ENCODE results near the gene POTEC.
"Not testable (repeated sequence)": the region's sequence is repeated elsewhere in the genome, so short reads cannot be mapped to it uniquely, and the experiment has no call there.

Gene POTEC

DNA sequence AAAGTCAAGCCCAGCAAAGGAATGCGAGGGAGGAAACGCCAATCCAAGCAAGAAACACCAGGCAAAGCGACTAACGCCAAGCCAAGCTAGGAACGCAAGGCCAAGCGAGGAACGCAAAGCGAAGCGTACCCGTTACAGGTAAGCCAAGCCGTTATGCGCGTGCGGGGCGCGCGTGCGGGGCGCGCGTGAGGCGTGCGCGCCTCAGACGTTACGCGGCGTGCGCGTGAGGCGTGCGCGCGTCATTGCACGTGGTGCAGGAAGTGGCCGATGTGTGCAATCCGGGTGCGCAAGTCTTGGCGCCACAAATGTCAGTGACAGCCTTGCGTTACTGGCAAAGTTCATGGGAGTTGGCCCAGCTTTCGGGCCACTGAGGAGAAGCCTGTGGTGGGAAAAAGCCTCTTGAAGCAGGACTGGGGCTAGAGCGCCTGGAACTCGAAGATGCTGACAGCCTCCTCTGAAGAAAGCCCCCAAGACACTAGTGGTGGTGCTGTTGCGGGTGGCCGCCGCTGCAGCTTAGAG lies at the start of gene POTEC:
Gene POTEC, minus strand, starts transcription at position 155 of the 519 bp plus-strand sequence. CDS start 454 bp downstream, outside the sequence.
- not testable (repeated sequence) for H3K36me3 ChIP-seq (ENCODE audit: control insufficient read depth, insufficient read depth, low read length); H3K9me3 ChIP-seq (ENCODE audit: control insufficient read depth, insufficient read depth, low read length); H3K27me3 ChIP-seq (ENCODE audit: control insufficient read depth, insufficient read depth, low read length); H3K9ac ChIP-seq (ENCODE audit: low read depth, low read length); H3K4me1 ChIP-seq (ENCODE audit: control insufficient read depth, insufficient read depth, low read length); H3K4me3 ChIP-seq (ENCODE audit: low read depth, low read length)

DNA sequence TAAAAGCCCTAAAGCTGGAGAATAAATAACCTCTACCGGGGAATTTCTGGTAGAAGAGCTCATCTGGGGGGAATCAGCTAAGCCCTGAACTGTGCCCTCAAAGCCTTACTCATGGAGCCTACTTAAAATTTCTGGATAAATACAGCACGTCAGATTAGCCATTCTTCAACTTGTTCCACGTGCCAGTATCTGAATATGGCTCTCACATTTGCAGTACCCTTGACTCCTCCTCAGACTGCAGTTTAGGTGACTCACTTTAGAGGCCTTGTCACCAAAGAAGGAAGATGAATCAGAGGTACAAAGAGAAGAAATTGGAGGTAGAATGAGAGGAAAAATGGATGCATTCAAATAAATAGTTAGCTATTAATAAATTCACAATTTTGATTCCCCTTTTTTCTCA lies 34.6 kb upstream of the POTEC start:
- Histone ChIP-seq H3K9me3 (ENCODE audit: control insufficient read depth, insufficient read depth, low read length) (peaks cover 6% of the 10 kb centered on the region), H3K9ac (ENCODE audit: low read depth, low read length) (no peak overlapping the region), H3K4me3 (ENCODE audit: low read depth, low read length) (no peak overlapping the region), H3K36me3 (ENCODE audit: control insufficient read depth, insufficient read depth, low read length) (no peaks in the 10 kb centered on the region), H3K27me3 (ENCODE audit: control insufficient read depth, insufficient read depth, low read length) (no peaks in the 10 kb centered on the region), H3K4me1 (ENCODE audit: control insufficient read depth, insufficient read depth, low read length) (no peaks in the 10 kb centered on the region)

DNA sequence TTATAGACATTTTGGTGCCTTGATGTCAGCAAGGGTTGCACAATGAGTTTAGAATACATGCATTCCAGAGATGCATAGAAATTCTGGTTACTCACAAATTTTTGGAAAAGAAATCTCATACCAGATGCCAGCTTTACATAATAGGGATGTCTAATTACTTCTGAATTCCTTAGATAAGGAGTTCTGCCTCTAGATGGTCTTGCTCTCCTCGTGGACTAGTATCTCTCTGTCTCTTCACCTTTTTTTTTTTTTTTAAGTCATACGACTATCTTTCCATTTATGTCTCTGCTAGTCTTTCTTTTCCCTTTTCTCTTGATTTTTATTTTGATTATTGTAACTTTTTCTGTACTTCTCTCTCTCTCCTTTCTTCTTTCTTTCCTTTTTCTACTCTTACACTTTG lies 16.1 kb upstream of the POTEC start:
- H3K4me1 ChIP-seq (ENCODE audit: control insufficient read depth, insufficient read depth, low read length); H3K9ac ChIP-seq (ENCODE audit: low read depth, low read length); H3K9me3 ChIP-seq (ENCODE audit: control insufficient read depth, insufficient read depth, low read length); H3K4me3 ChIP-seq (ENCODE audit: low read depth, low read length); H3K36me3 ChIP-seq (ENCODE audit: control insufficient read depth, insufficient read depth, low read length); H3K27me3 ChIP-seq (ENCODE audit: control insufficient read depth, insufficient read depth, low read length): not testable (repeated sequence)

DNA sequence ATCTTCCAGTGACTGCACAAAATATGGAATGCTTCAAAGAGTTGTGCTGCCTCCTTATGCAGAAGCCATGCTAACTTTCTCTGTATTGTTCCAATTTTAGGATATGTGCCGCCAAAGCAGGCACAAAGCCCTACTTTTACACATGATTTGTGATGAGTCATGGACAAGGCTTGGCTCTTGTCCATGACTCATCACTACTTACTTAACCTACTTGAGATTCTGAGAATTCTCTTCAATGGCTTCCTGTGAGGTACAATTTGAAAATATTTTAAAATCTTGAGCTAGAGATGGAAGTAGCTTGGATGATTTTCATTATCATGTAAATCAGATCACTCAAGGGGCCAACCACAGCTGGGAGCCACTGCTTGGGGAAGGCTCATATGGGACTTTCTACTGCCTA lies 11.7 kb downstream of the POTEC start:
- H3K4me3 ChIP-seq (ENCODE audit: low read depth, low read length); H3K36me3 ChIP-seq (ENCODE audit: control insufficient read depth, insufficient read depth, low read length); H3K27me3 ChIP-seq (ENCODE audit: control insufficient read depth, insufficient read depth, low read length); H3K9me3 ChIP-seq (ENCODE audit: control insufficient read depth, insufficient read depth, low read length); H3K4me1 ChIP-seq (ENCODE audit: control insufficient read depth, insufficient read depth, low read length); H3K9ac ChIP-seq (ENCODE audit: low read depth, low read length): not testable (repeated sequence)

DNA sequence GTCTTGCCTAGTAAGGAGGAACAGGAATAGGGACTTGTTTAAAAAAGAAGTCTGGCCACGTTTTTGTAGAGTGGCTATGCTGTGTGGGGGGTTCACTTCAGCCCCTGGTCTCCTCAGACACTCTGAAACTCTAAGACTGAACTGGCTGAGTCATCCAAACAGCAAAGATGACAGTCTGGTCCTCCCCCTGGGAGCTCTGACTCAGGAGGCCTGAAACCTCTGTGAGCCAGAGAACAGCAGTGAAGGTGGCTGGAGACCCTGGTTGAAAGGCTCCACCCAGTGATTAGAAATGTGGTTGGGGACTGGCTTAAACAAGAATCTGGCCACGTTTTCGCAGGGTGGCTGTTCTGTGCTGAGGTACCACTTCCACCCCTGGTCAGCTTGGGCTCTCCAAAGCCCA lies 32.7 kb downstream of the POTEC start:
- not testable (repeated sequence) for H3K9ac ChIP-seq (ENCODE audit: low read depth, low read length); H3K4me3 ChIP-seq (ENCODE audit: low read depth, low read length); H3K9me3 ChIP-seq (ENCODE audit: control insufficient read depth, insufficient read depth, low read length); H3K27me3 ChIP-seq (ENCODE audit: control insufficient read depth, insufficient read depth, low read length); H3K4me1 ChIP-seq (ENCODE audit: control insufficient read depth, insufficient read depth, low read length); H3K36me3 ChIP-seq (ENCODE audit: control insufficient read depth, insufficient read depth, low read length)

DNA sequence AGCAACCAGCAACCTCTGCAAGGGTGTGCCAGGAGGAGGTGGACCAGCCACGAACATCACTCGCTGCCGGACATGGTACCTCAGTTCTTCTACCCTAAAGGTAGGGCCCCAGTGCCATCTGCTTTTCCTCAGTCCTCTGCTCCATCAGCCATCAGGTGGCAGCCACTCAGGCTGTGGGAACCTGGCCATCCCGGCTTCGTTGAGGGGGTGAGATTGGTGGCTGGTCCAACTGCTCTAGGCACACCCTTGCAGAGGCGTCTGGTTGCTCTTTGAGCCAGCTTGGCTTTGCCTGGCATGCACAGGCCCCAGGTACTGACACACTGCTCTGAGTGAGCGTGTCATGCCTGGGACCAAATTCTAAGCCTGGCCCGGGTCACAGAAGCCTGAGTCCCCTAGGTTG lies 39.7 kb downstream of the POTEC start:
- H3K36me3 ChIP-seq (ENCODE audit: control insufficient read depth, insufficient read depth, low read length); H3K4me3 ChIP-seq (ENCODE audit: low read depth, low read length); H3K9ac ChIP-seq (ENCODE audit: low read depth, low read length); H3K9me3 ChIP-seq (ENCODE audit: control insufficient read depth, insufficient read depth, low read length); H3K27me3 ChIP-seq (ENCODE audit: control insufficient read depth, insufficient read depth, low read length); H3K4me1 ChIP-seq (ENCODE audit: control insufficient read depth, insufficient read depth, low read length): not testable (repeated sequence)

DNA sequence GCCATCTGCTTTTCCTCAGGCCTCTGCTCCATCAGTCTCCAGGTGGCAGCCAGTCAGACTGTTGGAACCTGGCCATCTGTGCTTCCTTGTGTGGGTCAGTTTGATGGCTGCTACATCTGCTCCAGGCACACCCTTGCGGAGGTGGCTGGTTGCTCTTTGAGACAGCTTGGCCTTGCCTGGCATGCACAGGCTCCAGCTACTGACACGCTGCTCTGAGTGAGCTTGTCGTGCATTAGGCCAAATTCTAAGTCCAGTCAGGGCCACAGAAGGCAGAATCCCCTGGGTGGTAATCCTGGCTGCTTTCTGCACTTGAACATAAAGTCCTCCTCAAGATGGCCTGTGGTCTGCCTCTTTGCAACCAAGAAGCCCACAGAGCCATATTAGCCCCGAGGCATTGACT lies 41.5 kb downstream of the POTEC start:
- not testable (repeated sequence) for H3K4me1 ChIP-seq (ENCODE audit: control insufficient read depth, insufficient read depth, low read length); H3K9me3 ChIP-seq (ENCODE audit: control insufficient read depth, insufficient read depth, low read length); H3K36me3 ChIP-seq (ENCODE audit: control insufficient read depth, insufficient read depth, low read length); H3K27me3 ChIP-seq (ENCODE audit: control insufficient read depth, insufficient read depth, low read length); H3K9ac ChIP-seq (ENCODE audit: low read depth, low read length); H3K4me3 ChIP-seq (ENCODE audit: low read depth, low read length)

DNA sequence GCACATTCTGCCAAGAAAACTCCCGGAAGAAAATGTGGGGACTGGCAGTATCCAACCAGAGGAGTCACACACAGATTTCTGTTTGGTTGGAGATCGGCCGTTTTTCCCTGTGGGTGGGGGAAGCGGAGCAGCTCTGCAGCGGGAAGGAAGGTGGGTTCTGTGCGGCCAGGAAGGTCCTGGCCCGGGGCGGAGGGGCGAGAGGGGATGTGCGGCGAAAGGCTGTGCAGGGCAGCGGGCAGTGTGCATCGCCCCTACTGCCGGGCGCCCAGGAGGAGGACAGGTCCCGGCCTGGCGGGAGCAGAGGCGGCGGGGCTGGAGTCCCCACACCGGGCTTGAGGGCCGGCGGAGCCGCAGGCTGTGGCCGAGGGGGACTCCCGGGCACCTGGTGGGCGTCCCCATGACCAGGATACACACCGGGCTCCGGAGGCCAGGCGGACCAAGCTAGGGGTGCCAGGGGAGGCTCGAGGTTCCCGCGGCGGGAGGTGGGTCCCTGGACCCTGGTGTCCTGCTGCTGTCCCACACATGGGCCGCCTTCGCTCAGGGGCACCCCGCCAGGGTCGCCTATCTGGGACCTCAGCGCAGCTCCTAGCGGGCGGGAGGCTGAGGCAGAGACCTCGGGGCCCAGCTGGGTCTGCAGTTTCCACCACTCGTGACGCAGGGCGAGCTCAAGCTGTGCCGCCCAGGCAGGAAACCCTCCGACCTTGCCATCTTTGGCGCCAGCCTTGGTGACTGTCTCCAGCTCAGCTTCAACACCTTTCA lies 54.0 kb downstream of the POTEC start:
- H3K27me3 ChIP-seq (ENCODE audit: control insufficient read depth, insufficient read depth, low read length); H3K9ac ChIP-seq (ENCODE audit: low read depth, low read length); H3K4me1 ChIP-seq (ENCODE audit: control insufficient read depth, insufficient read depth, low read length); H3K4me3 ChIP-seq (ENCODE audit: low read depth, low read length); H3K9me3 ChIP-seq (ENCODE audit: control insufficient read depth, insufficient read depth, low read length); H3K36me3 ChIP-seq (ENCODE audit: control insufficient read depth, insufficient read depth, low read length): not testable (repeated sequence)

DNA sequence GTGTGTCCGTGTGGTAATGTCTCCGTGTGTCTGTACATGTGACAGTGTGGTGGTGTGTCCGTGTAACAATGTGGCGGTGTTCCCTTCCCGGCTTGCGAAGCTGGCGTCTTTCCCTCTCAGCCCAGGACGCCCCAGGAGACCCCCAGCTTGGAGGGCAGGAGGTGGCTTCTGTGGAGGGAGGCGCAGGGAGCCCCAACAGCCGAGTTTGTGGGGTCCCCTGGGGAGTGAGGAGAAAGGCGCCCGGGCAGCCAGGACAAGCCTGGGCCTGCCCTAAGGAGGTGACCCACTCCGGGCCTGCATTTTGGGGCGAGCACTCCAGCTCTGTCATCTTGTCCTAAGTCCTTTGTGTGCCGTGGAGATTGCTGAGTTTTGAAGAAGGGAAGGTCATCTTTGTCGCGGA lies 54.6 kb downstream of the POTEC start:
- not testable (repeated sequence) for H3K4me1 ChIP-seq (ENCODE audit: control insufficient read depth, insufficient read depth, low read length); H3K4me3 ChIP-seq (ENCODE audit: low read depth, low read length); H3K36me3 ChIP-seq (ENCODE audit: control insufficient read depth, insufficient read depth, low read length); H3K9ac ChIP-seq (ENCODE audit: low read depth, low read length); H3K9me3 ChIP-seq (ENCODE audit: control insufficient read depth, insufficient read depth, low read length); H3K27me3 ChIP-seq (ENCODE audit: control insufficient read depth, insufficient read depth, low read length)

DNA sequence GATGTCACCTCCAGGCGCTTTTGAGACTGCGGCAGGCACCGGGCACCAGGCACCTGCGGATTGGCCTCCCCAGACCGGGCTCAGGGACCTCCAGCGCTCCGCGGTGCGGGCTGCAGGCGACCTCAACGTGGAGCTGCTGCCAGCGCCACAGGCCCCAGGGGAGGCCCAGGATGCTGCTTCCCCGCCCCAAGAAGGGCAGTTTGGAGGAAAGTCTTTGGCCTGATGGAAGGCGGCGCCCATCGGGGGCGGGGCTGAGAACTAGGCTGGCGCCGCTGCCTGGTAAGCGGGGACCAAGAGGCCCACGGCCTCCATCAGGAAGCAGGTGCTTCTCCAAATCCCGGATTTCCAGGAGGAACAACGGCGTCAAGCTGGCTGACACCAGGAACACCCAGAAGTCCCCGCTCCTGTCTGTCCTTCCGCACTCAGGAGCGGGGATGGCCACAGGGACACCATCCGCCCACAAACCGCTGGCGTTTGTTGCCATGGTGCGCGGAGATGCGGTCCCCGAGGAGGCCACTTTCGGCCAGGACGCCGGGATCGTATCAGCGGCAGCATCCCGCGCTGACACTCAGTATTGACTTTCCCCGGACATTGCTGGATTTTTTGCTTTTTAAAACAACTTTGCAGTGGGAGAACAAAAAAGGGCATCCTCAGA lies 56.3 kb downstream of the POTEC start:
- H3K9me3 ChIP-seq (ENCODE audit: control insufficient read depth, insufficient read depth, low read length); H3K4me3 ChIP-seq (ENCODE audit: low read depth, low read length); H3K27me3 ChIP-seq (ENCODE audit: control insufficient read depth, insufficient read depth, low read length); H3K36me3 ChIP-seq (ENCODE audit: control insufficient read depth, insufficient read depth, low read length); H3K9ac ChIP-seq (ENCODE audit: low read depth, low read length); H3K4me1 ChIP-seq (ENCODE audit: control insufficient read depth, insufficient read depth, low read length): not testable (repeated sequence)

DNA sequence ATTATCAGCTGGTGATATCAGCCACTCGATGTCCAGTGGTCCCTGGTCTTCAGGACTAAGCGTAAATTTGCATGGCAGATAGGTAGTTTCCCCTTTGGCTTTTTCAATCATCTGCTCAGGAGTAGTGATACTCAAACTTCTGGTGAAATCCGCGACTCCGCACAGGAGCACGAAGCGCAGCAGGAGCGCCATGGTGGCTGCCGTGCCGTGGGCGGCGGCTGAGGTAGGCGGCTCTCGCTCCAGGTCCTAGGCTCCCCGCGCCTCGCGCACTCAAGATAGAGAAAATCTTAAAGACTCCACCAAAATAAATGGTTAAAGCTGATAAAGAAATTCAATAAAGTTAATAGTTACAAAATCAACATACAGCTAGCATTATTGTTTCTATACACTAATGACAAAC lies 64.3 kb downstream of the POTEC start:
- not testable (repeated sequence) for H3K36me3 ChIP-seq (ENCODE audit: control insufficient read depth, insufficient read depth, low read length); H3K9ac ChIP-seq (ENCODE audit: low read depth, low read length); H3K27me3 ChIP-seq (ENCODE audit: control insufficient read depth, insufficient read depth, low read length); H3K4me1 ChIP-seq (ENCODE audit: control insufficient read depth, insufficient read depth, low read length); H3K4me3 ChIP-seq (ENCODE audit: low read depth, low read length); H3K9me3 ChIP-seq (ENCODE audit: control insufficient read depth, insufficient read depth, low read length)

DNA sequence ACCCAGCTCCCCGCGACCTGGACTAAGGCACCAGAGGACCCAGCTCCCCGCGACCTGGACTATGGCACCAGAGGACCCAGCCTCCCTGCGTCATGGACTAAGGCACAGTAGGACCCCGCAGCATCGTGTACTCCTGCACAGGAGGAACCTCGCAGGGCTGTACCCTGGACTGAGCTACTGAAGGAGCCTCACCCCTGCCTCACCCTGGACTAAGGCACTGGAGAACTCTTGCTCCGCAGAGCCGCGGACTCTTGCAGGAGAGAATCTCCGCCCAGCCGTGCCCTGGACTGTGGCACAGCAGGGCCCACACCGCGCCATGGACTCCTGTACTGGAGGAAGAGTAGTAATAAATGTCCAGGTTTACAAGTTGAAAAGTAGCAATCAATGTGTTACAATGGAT lies 67.9 kb downstream of the POTEC start:
- not testable (repeated sequence) for H3K27me3 ChIP-seq (ENCODE audit: control insufficient read depth, insufficient read depth, low read length); H3K4me3 ChIP-seq (ENCODE audit: low read depth, low read length); H3K9me3 ChIP-seq (ENCODE audit: control insufficient read depth, insufficient read depth, low read length); H3K36me3 ChIP-seq (ENCODE audit: control insufficient read depth, insufficient read depth, low read length); H3K4me1 ChIP-seq (ENCODE audit: control insufficient read depth, insufficient read depth, low read length); H3K9ac ChIP-seq (ENCODE audit: low read depth, low read length)
